ENCODE data around the gene PLPPR3. TPM values are rescaled to one million over a fixed set of nuclear protein-coding genes. Genes with fewer than 3 reads are reported as not detected.

The PLPPR3 gene
- total RNA-seq, 3 donors from 2014 or later, result 0.19 TPM; not detected in 2

- H3K9me3 ChIP-seq, result no peaks in the 10 kb centered on the region
- ATAC-seq (peak; percentile 23), DNase-seq (no peak)
- H3K4me3 ChIP-seq, result no peak overlapping the region
- H3K4me1 ChIP-seq (ENCODE audit: low read depth), result no peaks in the 10 kb centered on the region
- TF ChIP-seq, protein P1, sequence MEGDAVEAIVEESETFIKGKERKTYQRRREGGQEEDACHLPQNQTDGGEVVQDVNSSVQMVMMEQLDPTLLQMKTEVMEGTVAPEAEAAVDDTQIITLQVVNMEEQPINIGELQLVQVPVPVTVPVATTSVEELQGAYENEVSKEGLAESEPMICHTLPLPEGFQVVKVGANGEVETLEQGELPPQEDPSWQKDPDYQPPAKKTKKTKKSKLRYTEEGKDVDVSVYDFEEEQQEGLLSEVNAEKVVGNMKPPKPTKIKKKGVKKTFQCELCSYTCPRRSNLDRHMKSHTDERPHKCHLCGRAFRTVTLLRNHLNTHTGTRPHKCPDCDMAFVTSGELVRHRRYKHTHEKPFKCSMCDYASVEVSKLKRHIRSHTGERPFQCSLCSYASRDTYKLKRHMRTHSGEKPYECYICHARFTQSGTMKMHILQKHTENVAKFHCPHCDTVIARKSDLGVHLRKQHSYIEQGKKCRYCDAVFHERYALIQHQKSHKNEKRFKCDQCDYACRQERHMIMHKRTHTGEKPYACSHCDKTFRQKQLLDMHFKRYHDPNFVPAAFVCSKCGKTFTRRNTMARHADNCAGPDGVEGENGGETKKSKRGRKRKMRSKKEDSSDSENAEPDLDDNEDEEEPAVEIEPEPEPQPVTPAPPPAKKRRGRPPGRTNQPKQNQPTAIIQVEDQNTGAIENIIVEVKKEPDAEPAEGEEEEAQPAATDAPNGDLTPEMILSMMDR (IDR thresholded peaks at IDR 0.05), result no peak
- peaks cover 12% of the 10 kb centered on the region for H3K36me3 ChIP-seq (ENCODE audit: low read depth)
- intact Hi-C loops (cut with DNase I, micrococcal nuclease), result no loop called here
Observed at GRCh38 chr19:814152-815078, 7.3 kb downstream of the PLPPR3 start.

- no peak overlapping the region for H3K4me3 ChIP-seq
- no peaks in the 10 kb centered on the region for H3K4me1 ChIP-seq (ENCODE audit: low read depth)
- H3K9me3 ChIP-seq, result no peaks in the 10 kb centered on the region
- TF ChIP-seq, protein P1 (IDR thresholded peaks at IDR 0.05), result no peak
- DNase-seq (no peak), ATAC-seq (peak; percentile 24)
- intact Hi-C loops (cut with DNase I, micrococcal nuclease), result no loop called here
- H3K36me3 ChIP-seq (ENCODE audit: low read depth), result peaks cover 20% of the 10 kb centered on the region
Observed at GRCh38 chr19:813219-814151, 8.3 kb downstream of the PLPPR3 start.

DNA sequence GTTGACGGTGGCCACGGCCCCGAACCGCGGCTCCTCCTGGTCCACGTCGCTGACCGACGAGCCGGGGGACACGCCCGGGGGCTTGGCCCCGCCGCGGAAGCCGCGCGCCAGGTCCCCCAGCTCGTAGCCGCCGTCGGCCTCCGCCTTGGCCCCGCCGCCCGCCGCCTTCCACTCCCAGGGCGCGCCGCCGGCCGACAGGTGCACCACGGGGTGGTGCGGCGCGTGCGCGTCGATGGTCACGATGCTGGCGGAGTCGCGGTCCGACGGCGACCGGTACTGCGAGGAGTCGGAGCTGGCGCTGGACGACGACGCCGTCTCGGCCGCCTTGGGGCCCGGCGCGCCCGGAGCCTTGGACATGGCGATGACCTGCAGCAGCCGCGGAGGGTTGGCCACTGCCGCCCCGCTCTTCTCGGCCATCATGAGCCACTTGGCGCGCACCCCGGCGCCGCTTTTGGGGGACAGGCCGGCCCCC lies 9.0 kb downstream of the PLPPR3 start:
- intact Hi-C loops (cut with DNase I, micrococcal nuclease), result no loop called here
- Histone ChIP-seq H3K36me3 (ENCODE audit: low read depth) (peaks cover 27% of the 10 kb centered on the region), H3K9me3 (no peaks in the 10 kb centered on the region), H3K4me3 (no peak overlapping the region), H3K4me1 (ENCODE audit: low read depth) (no peaks in the 10 kb centered on the region)
- DNase-seq, result no peak
- no peak for ATAC-seq
- TF ChIP-seq, protein P1 (IDR thresholded peaks at IDR 0.05), result no peak

- TF ChIP-seq, protein P1 (IDR thresholded peaks at IDR 0.05), result no peak
- peaks cover 33% of the 10 kb centered on the region for H3K36me3 ChIP-seq (ENCODE audit: low read depth)
- no peaks in the 10 kb centered on the region for H3K4me1 ChIP-seq (ENCODE audit: low read depth)
- ATAC-seq, result no peak
- no peaks in the 10 kb centered on the region for H3K9me3 ChIP-seq
- intact Hi-C loops (cut with DNase I, micrococcal nuclease), result no loop called here
- no peak overlapping the region for H3K4me3 ChIP-seq
- no peak for DNase-seq
Observed at GRCh38 chr19:812049-812746, 9.6 kb downstream of the PLPPR3 start.

- TF ChIP-seq, protein P1 (IDR thresholded peaks at IDR 0.05), result no peak
- no peak overlapping the region for H3K4me3 ChIP-seq
- intact Hi-C loops (cut with DNase I, micrococcal nuclease), result no loop called here
- no peaks in the 10 kb centered on the region for H3K9me3 ChIP-seq
- ATAC-seq (no peak), DNase-seq (no peak)
- no peaks in the 10 kb centered on the region for H3K4me1 ChIP-seq (ENCODE audit: low read depth)
- H3K36me3 ChIP-seq (ENCODE audit: low read depth), result peaks cover 39% of the 10 kb centered on the region
Observed at GRCh38 chr19:811506-812048, 10.2 kb downstream of the PLPPR3 start.

All from mucosa of descending colon (tissue), 3 donors.